ENCODE data around the gene LLGL2.

Gene LLGL2

GRCh38 chr17:75521951-75522727 is 3.4 kb upstream of the LLGL2 start:
- no peak for DNase-seq (ENCODE audit: low read depth)

DNA sequence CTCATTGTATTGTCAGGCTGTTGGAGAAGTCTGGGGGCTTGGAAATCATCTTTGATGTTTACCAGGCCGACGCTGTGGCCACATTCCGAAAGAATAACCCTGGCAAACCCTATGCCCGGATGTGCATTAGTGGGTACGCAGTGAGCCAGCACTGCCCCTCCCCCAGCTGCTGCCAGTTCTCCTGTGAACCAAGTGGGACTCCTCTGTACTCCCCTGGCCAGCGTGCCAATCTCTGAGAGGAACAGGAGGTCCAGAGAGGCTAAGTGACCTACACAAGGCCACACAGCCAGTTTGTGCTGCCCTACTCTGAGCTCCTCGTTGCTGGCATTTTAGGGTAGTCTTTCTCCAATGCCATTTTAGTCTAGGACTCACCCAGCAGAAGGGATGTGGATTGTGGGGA is 1.9 kb upstream of the LLGL2 start:
- no peak for DNase-seq (ENCODE audit: low read depth)

DNA sequence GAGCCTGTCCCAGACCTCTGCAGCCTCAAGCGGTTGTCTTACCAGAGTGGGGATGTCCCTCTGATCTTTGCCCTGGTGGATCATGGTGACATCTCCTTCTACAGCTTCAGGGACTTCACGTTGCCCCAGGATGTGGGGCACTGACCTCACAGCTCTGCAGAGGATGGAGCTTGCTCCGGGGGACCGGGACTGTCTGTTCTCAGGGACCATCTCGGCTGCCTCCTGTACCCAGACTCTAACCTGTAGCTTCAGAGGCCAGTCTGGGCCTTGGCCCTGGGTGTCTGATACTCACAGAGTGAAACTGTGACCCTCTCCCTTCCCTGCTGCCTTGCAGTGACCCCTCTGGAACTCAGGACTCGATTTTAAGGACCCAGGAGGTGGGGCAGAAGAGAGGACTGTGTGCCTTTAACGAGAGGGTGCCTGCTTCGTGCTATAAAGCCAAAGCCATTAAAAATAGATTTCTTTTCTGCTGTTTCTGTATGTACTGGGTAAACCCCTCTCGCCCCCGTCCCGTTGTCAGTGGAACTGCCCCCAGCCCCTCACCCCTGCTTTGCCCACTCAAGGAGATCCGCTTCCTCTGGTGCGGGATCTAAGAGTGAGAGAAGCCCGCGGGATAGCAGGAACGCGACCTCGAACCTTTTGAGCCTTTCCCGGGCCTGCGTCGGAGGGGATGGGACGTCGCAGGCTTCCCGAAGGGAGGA is 1.1 kb upstream of the LLGL2 start:
- DNase-seq (ENCODE audit: low read depth) = no peak

- DNase-seq (ENCODE audit: low read depth) = no peak
Measured at GRCh38 chr17:75525806-75526554, 483 bp downstream of the LLGL2 start.

GRCh38 chr17:75526555-75527270 is 1.2 kb downstream of the LLGL2 start:
- no peak for DNase-seq (ENCODE audit: low read depth)

DNA sequence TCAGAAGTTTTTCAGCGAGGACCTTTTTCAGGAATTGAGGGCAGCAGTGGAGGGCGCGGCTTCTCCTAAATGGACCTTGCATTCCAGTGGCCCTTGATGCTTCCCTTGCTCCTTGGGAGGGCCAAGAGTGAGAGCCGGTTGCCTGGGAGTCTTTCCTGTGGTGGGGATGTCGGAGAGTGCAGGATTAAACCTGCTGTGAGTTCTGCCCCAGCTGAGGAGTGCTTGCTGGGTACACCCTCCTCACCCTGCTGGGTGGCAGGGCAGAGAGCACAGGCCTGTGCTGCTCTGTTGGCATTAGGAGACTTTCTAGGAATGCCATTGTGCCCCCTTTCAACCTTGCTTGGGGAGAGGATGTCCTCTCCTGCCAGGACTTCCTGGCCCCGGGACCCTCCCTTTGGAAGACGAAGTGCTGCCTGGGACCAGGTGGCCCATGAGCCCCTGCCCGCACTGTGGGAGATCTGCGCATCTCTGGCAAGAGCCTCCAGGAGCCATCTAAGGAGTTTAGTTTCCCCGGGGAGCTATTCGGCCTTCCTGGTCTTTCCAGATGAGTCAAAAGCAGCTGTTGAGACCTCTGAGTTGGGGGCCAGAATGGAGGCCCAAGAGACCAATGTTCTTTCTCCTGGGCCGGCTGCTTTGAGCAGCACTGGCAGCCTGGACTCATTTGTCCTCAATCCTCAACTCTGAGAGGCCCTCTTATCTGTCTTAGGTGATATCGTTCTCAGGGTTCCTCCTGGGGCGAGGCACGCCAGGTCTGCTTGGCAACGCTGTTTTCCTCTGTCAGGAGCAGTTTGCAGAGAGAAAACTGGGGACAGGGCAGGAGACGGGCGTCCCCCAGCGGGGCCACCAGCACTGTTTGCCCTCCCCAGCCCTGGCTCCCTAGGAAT is 5.6 kb downstream of the LLGL2 start:
- DNase-seq (ENCODE audit: low read depth) = no peak

DNA sequence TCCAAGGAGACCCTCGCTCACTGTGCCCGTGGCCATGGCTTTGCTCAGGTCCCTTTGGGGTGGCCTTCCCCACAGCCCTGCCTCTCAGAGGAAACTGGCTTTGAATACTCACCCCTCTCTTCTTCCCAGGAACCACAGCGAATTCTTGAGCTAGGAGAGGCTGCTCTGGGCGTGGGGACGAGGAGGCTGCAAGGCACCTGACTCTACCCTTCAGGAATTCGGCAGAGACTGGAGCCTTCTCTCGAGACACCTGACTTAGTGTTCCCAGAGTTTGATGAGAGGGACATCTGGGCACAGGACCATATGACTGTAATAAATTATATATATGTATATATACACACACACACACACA is 6.2 kb downstream of the LLGL2 start:
- no peak for DNase-seq (ENCODE audit: low read depth)

DNA sequence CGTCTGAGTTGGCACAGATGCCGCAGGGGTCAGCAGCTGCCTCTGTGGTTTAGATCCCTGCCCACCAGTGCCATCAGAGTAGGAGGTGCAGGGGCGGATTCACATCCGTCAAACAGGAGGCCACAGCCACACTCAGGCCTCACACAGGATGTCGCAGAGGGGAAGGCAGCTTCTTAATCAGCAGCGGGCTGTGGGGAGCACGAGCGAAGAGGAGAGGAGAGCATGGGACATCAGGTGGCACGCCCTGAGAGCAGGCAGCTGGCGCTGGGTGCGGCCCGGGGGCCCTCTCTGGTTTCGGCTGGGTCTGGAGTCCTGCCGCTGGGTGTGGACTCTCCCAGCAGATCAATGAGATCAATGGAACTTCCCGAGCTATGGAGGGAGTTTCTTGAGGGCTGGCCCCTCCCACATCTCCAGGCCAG is 9.6 kb downstream of the LLGL2 start:
- no peak for DNase-seq (ENCODE audit: low read depth)

DNA sequence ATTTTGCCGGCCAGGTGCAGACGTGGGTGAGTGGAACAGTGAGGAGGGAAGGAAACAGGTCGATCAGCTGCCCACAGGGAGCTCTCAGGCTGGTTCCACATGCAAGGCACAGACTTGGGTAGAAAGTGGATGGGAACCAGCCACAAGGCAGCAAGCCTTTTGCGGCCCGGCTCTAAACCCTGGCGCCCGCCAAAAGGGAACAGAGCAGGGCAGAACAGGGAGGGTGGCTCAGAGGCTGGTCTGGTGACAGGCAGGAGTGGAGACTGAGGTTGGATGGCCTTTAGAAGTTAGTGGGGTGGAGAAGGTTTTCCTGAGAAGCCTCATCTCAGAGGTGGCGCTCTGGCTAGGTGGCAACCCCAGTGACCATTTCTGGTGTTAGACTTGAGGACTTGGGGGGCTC is 10.4 kb downstream of the LLGL2 start:
- DNase-seq (ENCODE audit: low read depth) = no peak

GRCh38 chr17:75536366-75536765 is 10.9 kb downstream of the LLGL2 start:
- no peak for DNase-seq (ENCODE audit: low read depth)

- no peak for DNase-seq (ENCODE audit: low read depth)
Measured at GRCh38 chr17:75539967-75540729, 14.7 kb downstream of the LLGL2 start.

DNA sequence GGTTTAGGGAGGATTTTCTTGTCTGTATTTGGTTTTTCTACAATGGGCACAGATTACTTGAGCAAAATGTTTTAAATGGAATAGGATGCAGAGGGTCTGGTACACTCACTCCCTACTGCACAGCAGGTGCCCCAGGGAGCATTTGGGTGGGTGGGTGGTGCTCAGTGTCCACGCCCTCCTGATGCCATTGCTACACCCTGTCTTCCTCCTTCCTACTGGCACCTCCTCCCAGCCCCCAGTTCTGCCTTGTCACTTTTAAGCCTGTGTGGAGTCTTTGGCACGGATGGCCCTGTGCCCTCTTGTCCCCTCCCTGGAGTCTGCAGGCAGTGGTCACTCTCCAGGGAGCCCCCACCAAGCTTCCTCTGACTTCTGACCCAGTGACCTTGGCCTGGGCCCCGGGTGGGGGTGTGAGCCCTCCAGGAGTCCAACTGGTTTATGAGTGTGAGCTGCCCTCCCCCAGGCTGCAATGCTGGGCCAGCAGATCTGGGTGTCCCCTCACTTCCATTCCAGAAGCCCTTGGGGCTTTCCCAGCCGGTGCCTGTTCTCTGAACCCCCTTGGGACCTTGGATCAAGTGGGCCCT is 15.5 kb downstream of the LLGL2 start:
- no peak for DNase-seq (ENCODE audit: low read depth)

DNA sequence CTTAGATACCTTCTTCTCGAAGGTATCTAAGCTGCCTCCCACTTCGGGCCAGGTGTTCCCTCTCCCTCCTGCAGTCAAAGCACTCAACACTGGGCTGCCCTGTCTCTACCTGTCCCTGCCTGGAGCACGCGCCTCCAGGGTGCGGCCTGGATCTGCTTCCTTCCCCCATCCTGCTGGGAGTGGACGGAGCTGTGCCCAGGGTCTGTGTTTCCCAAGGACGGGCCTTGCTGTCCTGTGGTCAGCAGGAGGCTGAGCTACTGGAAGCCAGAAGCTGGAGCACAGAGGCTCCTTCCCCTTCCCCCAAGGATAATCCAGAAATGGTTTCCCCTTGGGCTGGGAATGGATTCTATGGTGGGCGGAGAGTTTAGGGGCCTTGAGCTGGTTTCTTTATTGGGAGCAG is 16.7 kb downstream of the LLGL2 start:
- DNase-seq (ENCODE audit: low read depth) = no peak

GRCh38 chr17:75542728-75543336 is 17.3 kb downstream of the LLGL2 start:
- no peak for DNase-seq (ENCODE audit: low read depth)

- DNase-seq (ENCODE audit: low read depth) = no peak
Measured at GRCh38 chr17:75544250-75544649, 18.8 kb downstream of the LLGL2 start.

- DNase-seq (ENCODE audit: low read depth) = no peak
Measured at GRCh38 chr17:75546181-75546580, 20.7 kb downstream of the LLGL2 start.

DNA sequence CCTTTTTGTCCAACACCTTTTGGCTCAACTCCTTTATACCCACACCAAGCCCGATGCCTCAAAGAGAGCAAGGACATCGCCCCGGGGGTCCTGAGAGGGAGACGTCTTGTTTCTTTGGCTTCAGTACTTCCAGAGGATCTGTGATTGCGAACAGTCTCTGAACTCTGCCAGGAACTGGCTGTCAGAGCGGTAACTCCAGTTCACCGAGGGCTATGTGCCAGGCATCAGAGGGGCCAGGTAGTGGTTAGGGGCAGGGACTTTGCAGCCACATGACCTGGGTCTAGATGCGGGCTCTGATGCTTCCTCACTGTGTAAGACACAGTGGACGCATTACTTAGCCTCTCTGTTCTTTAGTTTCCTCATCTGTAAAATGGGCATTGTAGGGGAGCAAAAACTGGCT is 21.6 kb downstream of the LLGL2 start:
- no peak for DNase-seq (ENCODE audit: low read depth)

GRCh38 chr17:75548813-75549212 is 23.3 kb downstream of the LLGL2 start:
- DNase-seq (ENCODE audit: low read depth) = no peak

- no peak for DNase-seq (ENCODE audit: low read depth)
Measured at GRCh38 chr17:75549246-75550138, 24.0 kb downstream of the LLGL2 start.
